Ammon's horn (tissue), 1 donor: ENCODE measurements around the gene TRIM49D2.
"Not testable (repeated sequence)": the region's sequence is repeated elsewhere in the genome, so short reads cannot be mapped to it uniquely, and the experiment has no call there.

ENCODE experiments used
- DNase-seq: peaks from one replicate; pipeline ENCODE4 v3.0.0-alpha.2; 2016; ENCODE audit warnings: low spot score

TRIM49D2 gene, protein sequence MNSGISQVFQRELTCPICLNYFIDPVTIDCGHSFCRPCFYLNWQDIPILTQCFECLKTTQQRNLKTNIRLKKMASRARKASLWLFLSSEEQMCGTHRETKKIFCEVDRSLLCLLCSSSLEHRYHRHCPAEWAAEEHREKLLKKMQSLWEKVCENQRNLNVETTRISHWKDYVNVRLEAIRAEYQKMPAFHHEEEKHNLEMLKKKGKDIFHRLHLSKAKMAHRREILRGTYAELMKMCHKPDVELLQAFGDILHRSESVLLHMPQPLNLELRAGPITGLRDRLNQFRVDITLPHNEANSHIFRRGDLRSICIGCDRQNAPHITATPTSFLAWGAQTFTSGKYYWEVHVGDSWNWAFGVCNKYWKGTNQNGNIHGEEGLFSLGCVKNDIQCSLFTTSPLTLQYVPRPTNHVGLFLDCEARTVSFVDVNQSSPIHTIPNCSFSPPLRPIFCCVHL

GRCh38 chr11:89923764-89924163 is at the start of gene TRIM49D2:
TRIM49D2 (plus strand) TSS chr11:89924064; CDS start chr11:89926762, 2,698 bp downstream.
- DNase-seq, result not testable (repeated sequence)

- not testable (repeated sequence) for DNase-seq
Measured at GRCh38 chr11:89877511-89877910, 46.4 kb upstream of the TRIM49D2 start.

DNA sequence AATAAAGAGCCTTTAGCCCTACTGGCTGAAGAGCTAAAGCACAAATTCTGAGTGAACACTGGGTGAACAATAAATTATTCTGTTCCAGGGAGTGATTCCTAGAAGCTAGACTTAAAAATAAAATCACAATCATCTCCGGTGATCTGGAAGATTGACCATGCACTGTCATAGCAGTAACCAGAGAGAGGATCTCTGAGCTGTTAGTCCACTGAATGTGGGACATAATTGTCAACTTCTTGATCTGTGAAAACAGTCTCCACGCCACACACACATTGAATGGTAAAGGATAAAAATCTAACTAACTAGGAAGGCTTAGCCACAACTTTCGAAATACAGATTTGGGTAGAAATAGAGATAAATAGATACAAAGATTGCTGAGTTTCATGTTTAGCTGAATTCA is 30.6 kb upstream of the TRIM49D2 start:
- not testable (repeated sequence) for DNase-seq

DNA sequence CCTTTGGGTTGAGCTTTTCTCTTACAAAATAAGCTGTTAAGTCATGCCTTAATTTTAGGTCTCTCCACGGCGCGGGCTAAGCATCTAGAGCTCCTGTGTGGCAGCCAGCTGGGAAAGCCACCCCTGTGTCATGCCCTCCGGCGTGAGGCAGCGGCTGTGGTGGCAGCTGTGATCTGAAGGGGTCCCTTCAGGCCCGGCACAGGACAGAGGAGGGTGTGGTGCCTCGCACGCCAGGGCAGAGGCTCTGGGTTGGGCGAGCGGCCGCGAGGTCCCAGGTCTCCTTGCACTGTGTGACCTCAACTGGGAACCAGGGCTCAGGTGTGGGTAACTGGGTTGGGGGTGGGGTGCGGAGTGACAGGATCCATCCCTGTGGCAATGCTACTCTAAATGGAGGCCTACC is 23.1 kb upstream of the TRIM49D2 start:
- DNase-seq, result not testable (repeated sequence)

GRCh38 chr11:89922195-89922660 is 1.6 kb upstream of the TRIM49D2 start, which contains the start of gene TRIM49D1:
TRIM49D1 (minus strand) TSS chr11:89922245; CDS start chr11:89917710, 4,535 bp downstream.
- DNase-seq, result no peak

DNA sequence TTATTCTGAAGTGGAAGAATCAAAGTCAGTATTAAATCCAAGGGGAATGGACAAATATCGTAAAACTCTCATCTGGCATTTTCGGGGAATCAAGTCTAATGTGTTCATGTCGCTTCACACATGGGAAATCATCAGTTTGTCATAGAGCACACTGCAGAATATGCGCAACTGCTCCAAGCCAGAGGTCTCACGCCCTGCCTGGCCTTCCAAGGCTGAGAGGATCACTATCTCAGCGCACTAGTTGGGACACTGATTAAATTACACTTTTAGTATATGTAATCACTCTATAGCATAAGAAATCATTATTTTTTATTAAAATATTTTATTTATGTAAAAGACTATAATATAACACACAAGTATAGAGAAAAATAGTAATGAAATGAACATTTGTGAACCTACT is 37.0 kb downstream of the TRIM49D2 start:
- not testable (repeated sequence) for DNase-seq

DNA sequence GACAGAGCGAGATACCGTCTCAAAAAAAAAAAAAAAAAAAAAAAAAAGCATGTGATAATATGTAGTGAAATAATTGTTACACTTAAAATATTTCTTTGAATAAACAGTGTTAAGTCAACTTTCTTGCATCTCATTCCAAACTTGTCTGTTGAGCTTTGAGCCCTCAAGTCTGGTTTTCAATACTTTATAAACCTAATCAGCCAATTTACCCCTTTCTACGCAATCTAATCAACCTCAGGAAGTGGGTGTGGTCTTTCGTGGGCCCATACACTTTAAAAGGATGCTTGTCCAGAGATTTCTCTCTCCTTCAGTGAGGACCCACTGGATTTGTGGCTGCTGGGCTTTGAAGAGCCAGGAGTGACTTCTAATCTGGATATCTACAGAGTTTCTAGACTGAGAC is 41.9 kb downstream of the TRIM49D2 start, which contains the start of gene TRIM64:
TSS of gene TRIM64 (plus strand) at position 301 of the 400 bp plus-strand sequence. CDS start 2,467 bp downstream, outside the sequence.
- DNase-seq, result not testable (repeated sequence)
